Stimulated activated naive CD8-positive, alpha-beta T cell treated with anti-CD3 and anti-CD28 coated beads, Interleukin-15, Interleukin-2, amounts not matched to agents 100 U/mL and 50 U/mL, for 24 hours (primary cell): ENCODE data around the gene ROCK1.
"Not testable (repeated sequence)": the region's sequence is repeated elsewhere in the genome, so short reads cannot be mapped to it uniquely, and the experiment has no call there.

Experiments
- ATAC-seq: fragments of 150-1000 bp; cut with Tn5 transposase; one replicate; pipeline ENCODE4 v1.10.0; 2021
- DNase-seq: peaks from one replicate; pipeline ENCODE4 v3.0.0; 2021

The ROCK1 gene

GRCh38 chr18:21052385-21052784, 59.2 kb downstream of the ROCK1 start:
- no peak for ATAC-seq
- no peak for DNase-seq

- DNase-seq: no peak
- no peak for ATAC-seq
These were observed 60.0 kb downstream of the ROCK1 start for GRCh38 chr18:21051620-21052019.

- ATAC-seq (no peak), DNase-seq (no peak)
These were observed 62.3 kb downstream of the ROCK1 start for GRCh38 chr18:21049306-21049705.

DNA sequence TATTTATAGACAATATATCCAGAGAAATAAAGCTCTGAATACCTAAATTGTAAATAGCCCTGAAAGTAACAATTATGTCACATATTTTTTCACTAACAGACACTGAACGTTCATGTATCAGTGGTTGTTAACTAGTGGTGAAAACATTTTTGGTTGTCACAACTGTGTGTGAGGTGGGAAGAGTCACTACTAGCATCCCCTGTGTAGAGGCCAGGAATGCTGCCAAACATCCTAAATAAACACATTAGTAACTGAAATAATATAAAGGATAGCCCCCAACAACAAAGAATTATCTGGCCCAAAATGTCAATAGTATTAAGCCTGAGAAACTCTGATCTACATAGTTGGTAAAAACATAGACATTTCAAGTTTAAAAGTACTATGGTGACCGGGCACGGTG, 64.5 kb downstream of the ROCK1 start:
- DNase-seq: no peak
- ATAC-seq: no peak

GRCh38 chr18:21040466-21040865, 71.1 kb downstream of the ROCK1 start:
- no peak for DNase-seq

DNA sequence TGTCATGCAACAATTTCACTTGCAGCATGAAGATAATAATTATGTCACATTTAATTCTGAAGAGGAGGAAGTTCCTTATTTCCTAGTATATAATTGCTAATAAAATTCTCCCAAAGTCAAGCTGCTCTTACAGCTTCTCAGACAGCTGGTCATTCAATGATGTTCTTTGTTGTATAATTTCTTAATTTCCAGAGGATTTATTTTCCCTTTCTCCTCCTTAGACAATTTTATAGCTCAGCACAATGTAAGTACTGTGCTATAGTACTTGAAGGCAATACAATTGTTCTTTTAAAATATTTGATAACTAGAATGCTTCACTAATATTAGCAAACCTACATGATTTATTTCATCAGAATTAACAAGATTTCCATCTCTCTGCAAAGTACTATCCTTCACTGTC, 73.4 kb downstream of the ROCK1 start:
- DNase-seq (no peak), ATAC-seq (no peak)

More at GRCh38 chr18:21040466-21040865, 71.1 kb downstream of the ROCK1 start:
- no peak for ATAC-seq

GRCh38 chr18:21031845-21032244, 79.8 kb downstream of the ROCK1 start:
- no peak for ATAC-seq
- no peak for DNase-seq

GRCh38 chr18:21018257-21018656, 93.4 kb downstream of the ROCK1 start:
- ATAC-seq, DNase-seq: not testable (repeated sequence)

DNA sequence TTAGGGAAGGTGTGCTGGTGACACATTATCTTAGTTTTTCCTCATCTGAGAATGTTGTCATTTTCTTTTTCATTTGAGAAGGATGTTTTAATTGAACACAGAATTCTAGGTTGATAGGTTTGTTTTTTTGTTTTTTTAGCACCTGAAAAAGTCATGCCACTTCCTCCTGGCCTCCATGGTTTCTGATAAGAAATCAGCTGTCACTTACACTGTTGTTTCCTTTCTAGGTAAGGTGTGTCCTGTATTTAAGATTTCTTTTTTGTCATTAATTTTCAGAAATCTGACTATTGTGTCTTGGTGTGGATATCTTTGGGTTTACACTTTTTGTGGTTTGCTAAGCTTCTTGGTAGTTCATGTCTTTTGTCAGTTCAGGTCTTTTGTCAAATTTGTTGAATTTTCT, 99.3 kb downstream of the ROCK1 start:
- no peak for DNase-seq
- ATAC-seq: no peak

DNA sequence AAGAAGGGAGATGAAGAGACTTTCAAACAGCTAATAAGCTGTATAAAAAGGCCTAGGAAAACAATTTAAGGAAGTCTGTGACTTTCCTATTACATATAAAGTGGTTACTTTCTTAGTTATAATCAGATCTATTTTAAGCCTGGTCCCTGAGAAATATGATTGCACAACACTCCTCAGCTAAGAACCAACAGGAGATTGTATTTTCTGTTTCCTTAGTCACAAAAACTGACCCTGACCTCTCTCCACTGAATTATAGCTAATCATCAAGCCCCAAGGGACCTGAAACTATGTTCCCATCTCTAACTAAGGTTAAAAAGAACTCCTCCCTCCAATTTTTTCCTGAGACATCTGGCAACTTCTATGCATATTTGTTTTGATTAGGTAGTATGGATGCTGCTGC, 106.9 kb downstream of the ROCK1 start:
- DNase-seq (no peak), ATAC-seq (no peak)

DNA sequence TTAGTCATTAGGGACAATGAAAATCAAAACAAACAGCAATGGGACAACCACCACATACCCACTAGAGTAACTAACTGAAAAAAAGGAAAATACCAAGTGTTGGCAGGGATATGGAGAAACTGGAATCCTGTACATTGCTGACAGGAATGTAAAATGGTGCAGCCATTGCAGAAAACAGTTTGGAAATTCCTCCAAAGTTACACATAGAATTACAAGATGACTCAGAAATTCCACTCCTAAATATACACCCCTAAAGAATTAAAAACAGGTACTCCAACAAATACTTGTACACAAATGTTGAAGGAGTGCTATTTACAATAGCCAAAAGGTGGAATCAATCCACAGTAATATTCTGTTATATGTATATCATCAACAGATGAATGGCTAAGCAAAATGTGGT, 110.9 kb downstream of the ROCK1 start:
- ATAC-seq: no peak
- no peak for DNase-seq

DNA sequence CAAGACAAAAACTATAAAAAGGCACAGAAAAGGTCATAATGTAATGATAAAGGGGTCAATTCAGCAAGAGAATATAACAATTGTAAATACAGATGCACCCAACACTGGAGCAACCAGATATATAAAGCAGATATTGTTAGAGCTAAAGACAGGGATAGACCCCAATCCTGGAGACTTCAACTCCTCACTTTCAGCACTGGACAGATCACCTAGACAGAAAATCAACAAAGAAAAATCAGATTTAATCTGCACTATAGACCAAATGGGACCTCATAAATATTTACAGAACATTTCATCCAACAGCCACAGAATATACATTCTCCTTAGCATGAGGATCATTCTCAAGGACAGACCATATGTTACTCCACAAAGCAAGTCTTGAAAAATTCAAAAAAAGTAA, 114.2 kb downstream of the ROCK1 start:
- no peak for ATAC-seq

DNA sequence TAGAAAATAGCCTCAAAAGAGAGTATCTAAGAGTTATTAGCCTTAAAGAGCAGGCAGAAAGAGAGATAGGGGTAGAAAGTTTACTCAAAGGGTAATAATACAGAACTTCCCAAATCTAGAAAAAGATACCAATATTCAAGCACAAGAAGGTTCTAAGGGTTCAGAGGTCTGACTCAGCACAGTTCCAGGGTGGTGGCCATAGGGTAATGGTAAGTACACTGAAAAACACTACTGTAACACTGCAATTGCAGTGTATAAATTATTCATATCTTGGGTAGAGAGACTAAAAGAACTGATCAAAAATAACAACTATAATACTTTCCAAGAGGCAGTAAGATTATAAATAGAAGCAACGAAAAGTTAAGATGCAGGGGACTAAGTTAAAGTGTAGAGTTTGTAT, 115.2 kb downstream of the ROCK1 start:
- ATAC-seq (no peak), DNase-seq (no peak)

More for the DNA sequence above, 114.2 kb downstream of the ROCK1 start:
- DNase-seq: no peak

DNA sequence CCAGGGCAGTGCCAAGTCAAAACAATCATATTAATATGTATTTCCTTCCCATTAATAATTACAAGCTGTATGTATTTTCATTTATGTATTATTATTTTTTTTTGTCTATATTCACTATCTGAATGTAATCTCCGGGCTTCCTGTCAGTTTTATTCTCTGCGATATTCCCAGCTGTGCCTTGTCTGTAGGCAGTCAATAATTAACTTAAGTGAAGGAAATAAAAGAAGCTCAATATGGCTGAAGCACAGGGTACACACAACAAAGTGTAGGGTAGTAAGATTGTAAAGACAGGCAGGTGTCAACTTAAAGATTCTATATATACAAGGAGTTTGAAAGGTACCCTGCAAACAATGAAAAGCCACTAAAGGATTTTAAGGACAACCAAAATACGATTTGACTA, 122.9 kb downstream of the ROCK1 start:
- DNase-seq: no peak
- ATAC-seq: no peak

DNA sequence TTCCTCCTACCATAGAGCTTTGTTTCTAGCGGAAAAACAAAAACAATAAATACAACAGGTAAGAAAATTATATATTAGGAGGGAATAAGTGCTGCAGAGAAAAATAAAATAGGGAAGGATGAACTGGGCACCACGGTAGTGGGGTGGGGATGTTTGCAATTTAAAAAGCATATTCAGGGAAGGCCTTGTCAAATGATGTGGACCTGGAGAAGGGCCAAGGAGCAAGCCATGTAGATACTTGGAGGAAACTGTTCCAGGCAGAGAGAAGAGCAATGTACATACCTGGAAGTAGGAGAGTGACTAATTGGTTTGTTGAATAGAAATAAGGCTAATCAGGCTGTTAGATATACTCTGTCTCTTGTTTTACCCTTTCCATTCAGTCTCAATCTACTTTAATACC, 136.5 kb downstream of the ROCK1 start:
- ATAC-seq (no peak), DNase-seq (no peak)

DNA sequence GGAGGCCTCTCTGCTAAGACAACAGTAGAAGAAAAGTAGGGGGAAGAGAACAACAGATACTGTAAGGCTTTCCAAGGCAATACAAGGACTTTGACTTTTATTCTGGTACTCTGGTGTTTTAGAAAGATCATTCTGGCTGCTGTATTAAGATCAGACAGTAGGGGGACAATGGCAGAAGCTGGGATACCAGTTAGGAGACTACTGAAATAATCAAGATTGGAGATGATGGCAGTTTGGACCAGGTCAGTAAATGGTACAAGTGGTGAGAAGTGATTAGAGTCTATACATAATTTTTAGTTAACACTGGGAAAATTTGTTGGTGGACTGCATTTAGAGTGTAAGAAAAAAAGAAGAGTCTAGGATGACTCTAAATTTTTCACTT, 139.7 kb downstream of the ROCK1 start:
- ATAC-seq: peak; percentile 59

GRCh38 chr18:20966795-20967194, 144.8 kb downstream of the ROCK1 start:
- no peak for DNase-seq
- ATAC-seq: no peak

More for the DNA sequence above, 139.7 kb downstream of the ROCK1 start:
- no peak for DNase-seq

- DNase-seq (no peak), ATAC-seq (no peak)
These were observed 148.6 kb downstream of the ROCK1 start for GRCh38 chr18:20963027-20963426.

- DNase-seq (no peak), ATAC-seq (no peak)
These were observed 150.9 kb downstream of the ROCK1 start for GRCh38 chr18:20960735-20961134.

DNA sequence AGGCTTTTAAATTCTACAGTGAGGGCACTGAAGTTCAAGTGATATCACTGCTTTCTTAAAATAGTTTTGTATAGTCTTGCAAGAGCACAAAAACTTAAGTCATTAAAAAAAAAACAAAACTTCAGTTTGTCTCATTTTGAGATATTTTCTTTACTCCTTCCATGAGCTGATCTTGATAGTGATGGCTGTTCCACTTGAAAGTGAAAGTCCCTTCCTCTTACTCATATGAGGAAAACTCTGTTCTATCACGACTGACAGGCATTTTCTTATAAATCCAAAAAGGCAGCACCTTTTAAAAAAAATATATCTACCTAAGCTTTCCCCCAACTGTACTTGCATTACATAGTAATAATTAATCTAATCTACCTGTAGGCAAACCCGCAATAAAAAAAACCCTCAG, 160.8 kb downstream of the ROCK1 start:
- not testable (repeated sequence) for DNase-seq, ATAC-seq
